ENCODE data around the gene SMIM10.
A peak's percentile ranks its signal among the peaks of the same experiment; 100 is the strongest.
"Not testable (repeated sequence)": the region's sequence is repeated elsewhere in the genome, so short reads cannot be mapped to it uniquely, and the experiment has no call there.

SMIM10 gene

DNA sequence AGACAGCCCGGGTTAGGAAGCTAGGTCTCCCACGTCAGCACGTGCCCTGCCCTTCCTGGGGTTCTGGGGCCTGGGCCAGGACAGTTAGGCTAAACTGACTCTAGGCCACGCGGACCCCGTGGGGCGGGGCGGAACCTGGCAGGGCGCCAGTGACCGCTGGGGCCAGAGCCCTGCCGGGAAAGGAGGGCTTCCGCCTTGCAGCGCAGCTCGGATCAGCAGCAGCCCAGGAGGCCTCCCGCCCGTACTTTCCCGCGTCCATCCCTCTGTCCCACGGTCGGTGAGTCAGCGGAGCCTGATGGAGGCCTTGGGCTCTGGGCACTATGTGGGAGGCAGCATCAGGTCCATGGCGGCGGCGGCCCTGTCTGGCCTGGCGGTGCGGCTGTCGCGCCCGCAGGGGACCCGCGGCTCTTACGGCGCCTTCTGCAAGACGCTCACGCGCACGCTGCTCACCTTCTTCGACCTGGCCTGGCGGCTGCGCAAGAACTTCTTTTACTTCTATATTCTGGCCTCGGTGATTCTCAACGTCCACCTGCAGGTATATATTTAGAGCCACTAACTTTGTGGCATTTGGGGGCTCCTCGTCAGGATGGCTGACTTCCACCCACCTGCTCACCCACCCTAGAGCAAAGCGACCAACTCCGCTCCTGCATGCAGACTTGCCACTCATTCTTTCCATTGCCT lies at the start of gene SMIM10:
TSS of gene SMIM10 (plus strand) at position 191 of the 681 bp plus-strand sequence. CDS start at position 296, 105 bp downstream.
- DNase-seq (ENCODE audit: low read depth, low spot score) = no peak

DNA sequence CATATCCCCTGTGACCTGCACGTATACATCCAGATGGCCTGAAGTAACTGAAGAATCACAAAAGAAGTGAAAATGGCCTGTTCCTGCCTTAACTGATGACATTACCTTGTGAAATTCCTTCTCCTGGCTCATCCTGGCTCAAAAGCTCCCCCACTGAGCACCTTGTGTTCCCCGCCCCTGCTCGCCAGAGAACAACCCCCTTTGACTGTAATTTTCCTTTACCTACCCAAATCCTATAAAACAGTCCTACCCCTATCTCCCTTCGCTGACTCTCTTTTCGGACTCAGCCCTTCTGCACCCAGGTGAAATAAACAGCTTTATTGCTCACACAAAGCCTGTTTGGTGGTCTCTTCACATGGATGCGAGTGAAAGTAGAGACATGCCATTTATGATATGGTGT lies 44.4 kb upstream of the SMIM10 start:
- not testable (repeated sequence) for DNase-seq (ENCODE audit: low read depth, low spot score)

DNA sequence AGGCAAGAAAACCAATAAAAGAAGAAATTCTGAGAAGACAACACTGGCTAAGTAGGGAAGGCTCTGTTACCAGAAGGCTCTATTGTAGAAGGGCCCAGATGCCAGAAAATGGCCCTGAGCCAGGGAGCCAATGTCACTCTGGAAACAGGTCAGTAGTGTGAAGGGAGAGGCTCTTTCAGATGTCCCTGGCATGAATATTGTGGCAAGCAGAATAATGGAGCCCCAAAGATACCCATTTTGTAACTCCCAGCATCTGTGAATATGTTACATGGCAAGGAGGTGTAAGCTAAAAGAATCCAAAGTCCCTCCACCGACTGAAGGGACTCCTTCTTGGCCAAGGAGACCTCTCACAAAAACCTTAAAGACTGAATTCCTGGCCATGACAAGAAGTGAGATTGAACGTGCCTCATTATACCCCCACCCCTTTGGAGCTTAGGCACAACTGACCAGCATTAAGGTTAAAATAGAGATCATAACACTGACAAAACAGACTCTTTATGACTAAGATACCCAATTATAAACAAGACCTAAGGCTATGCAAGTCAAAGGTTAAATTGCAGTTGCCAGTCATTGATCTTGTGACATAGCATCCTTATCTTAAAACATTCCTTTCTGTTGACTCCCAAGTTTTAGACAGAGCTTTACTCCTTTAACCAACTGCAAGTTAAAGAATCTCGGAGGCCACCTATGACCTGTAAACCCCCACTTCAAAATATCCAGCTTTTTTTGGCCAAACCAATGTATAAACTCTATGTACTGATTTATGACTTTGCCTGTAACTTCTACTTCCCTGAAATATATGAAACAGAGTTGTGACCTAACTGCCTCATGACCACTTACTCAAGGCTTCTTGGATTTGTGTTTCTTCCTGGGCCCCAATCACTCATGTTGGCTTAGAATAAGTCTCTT lies 42.2 kb upstream of the SMIM10 start:
- DNase-seq (ENCODE audit: low read depth, low spot score) = no peak

DNA sequence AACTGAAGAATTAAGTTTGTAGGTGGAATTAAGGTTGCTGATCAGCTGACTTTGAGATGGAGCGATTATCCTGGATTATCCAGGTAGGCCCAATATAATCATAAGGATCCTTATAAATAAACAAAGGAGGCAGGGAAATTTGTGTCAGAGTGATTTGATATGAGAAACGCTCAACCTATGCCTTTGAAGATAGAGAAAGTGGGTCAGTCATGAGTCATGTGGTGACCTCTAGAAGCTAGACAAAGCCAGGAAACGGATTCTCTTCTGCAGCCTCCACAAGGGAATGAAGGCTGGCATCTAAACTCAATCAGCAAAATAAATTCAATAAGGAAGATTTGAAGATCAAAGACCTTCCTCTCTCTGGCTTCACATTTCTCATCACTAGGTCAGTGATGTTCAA lies 41.5 kb upstream of the SMIM10 start:
- no peak for DNase-seq (ENCODE audit: low read depth, low spot score)

DNA sequence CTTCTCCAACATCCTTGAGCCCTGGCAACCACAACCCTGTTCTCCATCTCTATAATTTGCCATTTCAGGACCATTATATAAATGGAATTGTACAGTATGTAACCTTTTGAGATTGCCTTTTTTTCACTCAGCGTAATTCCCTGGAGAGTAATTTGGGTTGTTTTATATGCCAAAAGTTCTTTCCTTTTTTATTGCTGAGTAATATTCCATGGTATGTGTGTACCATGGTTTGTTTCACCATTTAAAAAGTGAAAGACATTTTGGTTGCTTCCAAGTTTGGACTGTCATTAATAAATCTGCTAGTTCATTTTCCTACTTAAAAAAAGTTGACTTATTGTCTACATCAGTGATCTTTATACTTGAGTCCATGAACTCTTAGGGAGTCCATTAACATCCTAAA lies 33.0 kb upstream of the SMIM10 start:
- no peak for DNase-seq (ENCODE audit: low read depth, low spot score)

DNA sequence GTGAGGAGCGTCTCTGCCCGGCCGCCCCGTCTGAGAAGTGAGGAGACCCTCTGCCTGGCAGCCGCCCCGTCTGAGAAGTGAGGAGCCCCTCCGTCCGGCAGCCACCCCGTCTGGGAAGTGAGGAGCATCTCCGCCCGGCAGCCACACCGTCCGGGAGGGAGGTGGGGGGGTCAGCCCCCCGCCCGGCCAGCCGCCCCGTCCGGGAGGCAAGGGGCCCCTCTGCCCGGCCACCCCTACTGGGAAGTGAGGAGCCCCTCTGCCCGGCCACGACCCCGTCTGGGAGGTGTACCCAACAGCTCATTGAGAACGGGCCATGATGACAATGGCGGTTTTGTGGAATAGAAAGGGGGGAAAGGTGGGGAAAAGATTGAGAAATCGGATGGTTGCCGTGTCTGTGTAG lies 30.4 kb upstream of the SMIM10 start:
- not testable (repeated sequence) for DNase-seq (ENCODE audit: low read depth, low spot score)

DNA sequence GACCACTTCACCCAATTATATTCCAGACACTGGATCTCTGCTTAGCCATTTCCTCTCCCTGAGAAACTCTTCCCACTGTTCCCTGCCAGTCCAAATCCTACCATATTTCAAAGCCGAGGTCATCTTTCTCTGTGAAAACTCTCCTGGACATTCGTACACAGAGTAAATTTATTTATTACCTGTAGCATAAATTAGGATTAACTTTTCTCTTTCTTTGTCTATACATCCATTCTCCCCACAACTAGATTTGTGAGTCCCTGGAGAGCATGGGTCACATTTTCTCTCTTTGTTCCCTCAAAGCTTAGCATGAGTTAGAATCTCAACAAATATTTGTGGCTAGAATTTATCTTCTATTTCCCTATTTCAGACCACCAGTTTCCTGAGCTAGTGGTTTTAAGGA lies 27.8 kb upstream of the SMIM10 start:
- no peak for DNase-seq (ENCODE audit: low read depth, low spot score)

DNA sequence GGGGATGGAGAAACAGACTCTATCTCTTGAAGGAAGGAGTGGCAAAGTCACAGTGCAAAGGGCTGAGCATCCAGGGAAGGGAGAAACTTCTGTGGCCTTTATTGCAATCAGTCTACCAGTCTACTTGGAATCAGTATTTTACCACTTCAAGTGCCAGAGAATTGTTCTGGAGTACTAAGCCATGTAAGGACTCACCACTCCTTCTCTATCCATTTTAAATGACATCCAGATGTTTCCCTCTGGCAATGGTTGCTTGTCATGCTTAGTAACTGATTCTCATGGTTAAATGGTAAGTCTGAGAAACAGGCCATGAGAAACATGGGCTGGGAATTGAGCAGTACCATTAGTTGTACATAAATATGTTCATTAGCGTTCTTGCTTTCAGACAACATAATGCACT lies 21.1 kb upstream of the SMIM10 start:
- no peak for DNase-seq (ENCODE audit: low read depth, low spot score)

DNA sequence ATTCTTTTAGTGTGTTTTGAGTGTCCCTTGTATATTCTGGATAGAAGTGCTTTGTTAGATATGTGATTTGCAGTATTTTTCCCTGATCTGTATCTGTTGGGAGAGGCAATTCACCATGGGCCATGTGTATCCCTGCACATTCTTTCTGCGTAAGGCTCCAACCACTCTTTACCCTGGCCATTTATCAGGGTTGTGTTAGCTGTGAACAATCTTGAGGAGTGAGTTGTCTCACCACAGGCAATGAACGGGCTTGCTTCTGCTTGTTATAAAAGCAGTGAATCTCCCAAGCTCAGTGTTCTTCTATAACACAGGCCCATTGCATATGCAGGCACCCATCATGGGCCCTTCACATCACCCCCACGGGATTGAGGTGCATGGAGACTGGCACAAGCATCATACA lies 18.9 kb upstream of the SMIM10 start:
- DNase-seq (ENCODE audit: low read depth, low spot score) = no peak

DNA sequence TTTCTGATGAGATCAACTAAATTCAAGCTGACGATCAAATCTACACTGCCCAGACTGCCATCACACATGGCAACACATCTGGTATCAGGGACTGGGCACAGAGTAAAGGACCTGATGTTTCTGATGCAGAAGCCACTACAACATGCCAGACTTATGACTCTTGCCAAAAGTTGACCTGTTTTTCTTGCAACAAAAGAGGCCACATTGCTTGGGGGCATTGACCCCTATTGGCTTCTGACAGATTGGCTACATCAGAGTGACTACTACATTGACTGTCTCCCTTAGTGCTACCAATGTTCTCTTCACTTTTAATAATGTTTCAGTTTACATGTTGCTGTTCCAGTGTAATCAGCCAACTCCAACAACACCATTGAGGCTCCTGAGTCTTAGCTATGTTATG lies 15.3 kb upstream of the SMIM10 start:
- no peak for DNase-seq (ENCODE audit: low read depth, low spot score)

DNA sequence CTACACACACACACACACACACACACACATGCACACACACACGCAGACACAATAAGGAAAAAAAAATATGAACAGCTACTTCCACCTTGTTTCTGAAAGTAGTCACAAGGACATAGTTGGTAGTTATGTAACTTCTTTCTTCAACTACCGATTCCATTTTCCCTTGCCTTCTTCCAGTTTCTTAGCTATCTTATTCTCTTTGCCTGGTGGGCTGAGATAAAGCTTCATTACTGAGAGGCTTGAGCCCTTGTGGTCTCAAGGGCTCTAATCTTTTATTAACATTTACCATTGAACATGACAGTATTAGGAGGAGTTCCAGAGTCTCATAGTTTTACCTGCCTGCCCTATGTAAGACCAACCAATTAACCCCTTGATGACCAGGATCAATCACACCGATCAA lies 8.9 kb upstream of the SMIM10 start:
- no peak for DNase-seq (ENCODE audit: low read depth, low spot score)

DNA sequence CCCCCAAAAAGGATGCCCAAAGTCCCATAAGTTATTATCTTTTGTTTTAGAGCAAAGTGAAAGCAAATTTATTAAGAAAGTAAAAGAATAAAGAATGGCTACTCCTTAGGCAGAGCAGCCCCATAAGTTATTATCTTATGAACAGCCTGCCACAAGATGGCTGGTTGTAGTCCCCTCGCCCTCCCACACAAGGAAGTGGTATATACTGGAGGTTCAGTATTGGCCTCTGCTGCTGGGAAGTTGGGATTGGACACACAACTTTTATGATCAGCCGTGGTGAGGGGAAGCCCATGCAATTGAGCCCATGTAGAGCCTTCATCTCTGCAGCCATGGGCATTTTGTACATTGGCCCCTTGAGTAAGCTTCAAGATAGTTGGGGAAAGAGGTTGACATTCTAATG lies 8.0 kb upstream of the SMIM10 start:
- DNase-seq (ENCODE audit: low read depth, low spot score) = no peak

DNA sequence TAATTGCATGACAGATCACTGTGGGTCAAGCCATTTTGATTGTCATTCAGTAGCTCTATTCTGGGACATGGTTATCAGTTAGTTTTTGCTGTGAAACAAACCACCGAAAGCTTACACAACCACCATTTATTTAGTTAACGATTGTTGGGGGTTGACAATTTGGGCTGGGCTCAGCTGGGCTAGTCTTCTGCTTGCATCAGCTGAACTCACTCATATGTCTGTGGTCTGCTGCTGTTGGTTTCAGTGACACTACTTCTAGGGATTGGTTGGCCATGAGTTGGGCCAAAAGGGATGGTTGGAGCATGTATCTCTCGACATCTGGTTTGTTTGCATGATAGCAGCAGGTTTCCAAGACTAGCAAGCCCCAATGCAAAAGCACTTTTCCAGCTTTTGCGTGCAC lies 5.3 kb upstream of the SMIM10 start:
- no peak for DNase-seq (ENCODE audit: low read depth, low spot score)

DNA sequence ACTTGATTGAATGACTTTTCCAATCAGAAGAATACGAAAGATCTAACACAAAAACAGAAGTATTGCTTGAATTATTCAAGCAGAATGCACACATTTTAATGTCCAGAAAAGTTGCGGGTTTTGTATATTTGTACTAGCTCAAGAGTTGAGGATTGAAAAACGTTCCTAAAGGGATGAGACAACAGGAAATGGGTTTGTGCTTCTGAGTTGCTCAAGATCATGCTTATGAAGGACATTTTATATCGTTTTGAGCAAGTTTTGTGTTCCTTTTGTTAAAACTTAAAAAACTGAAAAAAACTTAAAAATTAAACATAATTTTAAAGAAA lies 353 bp upstream of the SMIM10 start:
- DNase-seq (ENCODE audit: low read depth, low spot score) = no peak

DNA sequence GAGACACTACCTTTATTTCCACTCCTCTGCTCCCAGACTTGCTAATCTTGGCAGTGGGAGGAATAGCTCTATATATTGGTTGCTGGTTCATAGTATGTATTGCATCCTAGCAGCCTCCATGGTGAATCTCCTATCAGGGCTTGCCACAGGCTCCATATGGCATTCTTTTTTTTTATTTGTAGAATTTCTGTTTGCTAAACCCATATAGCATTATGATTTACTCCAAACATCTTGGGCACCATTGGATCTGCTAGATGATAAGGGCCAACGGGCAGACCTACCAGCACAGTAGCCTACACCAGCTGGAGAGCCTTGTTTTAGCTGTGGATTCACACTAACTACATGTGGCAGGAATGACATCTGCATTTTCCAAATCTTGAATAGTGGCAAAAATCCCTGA lies 6.9 kb downstream of the SMIM10 start:
- no peak for DNase-seq (ENCODE audit: low read depth, low spot score)

DNA sequence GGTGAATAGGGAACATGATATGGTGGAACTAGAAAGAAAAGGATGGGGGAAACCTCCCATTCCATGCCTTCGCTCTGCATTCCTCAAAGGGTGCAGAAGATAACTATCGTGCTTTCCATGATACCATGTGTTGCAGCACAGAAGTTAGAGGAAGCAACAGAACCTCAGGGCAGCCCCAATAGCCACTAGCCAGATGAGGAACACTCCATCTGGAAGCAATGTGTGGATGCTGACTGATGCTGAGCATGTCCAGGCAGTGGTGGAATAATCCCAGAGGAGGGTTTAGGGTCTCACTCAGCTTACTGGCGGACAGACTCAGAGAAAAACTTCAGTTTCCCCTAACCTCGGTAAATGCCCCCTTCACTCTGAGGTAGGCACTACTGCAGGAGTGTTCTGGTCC lies 7.5 kb downstream of the SMIM10 start:
- no peak for DNase-seq (ENCODE audit: low read depth, low spot score)

DNA sequence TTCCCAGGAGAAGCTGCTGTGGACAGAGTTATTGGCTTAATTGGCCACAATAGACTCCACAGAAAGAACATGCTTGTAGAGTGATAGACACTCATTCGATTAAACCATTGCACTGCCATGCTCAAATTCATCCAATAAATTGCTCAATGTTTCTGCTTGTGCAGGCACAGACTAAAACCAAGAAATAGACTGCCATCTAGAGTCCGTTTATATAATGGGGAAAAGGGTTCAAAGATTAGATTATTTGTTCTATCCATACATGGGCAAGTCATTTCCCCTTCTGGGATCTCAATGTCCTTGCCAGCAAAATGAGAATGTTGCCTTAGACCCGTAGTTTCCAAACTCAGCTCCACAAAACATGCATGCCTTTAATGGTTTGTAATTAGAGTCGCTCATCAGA lies 8.7 kb downstream of the SMIM10 start:
- DNase-seq (ENCODE audit: low read depth, low spot score) = no peak

DNA sequence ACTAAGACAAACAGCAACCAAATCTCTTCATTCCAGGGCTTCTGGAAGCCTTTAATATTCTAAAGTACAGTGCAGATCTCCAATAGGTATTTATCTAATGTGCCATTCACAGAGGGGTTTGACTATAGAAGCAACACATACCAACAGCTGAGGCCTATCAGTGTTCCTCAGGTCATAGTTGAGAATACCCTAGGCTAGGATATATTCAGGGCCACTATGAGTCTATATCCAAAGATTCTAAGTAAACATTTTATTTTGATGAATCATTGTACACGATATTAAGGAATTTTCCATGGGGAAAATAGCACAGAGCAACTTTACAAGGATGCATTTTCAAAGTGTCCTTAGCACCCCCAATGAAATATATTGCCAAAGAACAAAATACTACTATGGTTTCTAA lies 9.7 kb downstream of the SMIM10 start:
- DNase-seq (ENCODE audit: low read depth, low spot score) = no peak

DNA sequence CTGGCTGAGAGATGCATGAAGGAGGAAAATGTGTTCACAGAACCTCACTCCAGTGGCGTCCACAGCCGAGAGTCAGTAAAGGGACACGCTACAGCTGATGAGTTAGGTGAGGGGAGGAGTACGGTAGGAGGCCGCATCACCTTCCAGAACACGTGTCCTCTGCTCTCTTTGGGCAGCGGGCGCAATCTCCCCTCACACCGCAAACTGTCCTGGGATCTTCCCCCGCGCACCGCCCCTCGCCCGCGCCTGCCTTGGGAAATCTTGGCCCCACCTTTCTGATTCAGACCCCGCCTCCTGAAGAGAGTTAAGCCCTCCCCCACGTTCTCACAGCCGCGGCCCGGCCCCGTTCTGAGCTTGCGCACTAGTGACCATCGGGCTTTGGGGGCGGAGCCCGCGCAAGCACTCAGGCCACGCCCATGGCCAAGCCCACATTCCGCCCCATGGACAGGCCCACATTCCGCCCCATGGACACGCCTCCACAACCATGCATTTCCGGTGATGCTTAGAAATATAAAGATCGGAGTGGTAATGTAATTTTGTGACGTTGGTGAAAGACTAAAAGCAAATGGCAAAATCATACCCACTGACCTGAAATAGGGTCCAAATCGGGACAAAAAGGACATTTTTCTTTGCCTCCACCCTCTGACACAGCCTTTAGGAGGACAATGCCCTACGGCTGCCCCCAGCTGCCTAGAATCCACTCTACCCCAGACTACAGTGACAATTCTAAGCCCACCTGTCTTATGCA lies 13.3 kb downstream of the SMIM10 start:
- DNase-seq (ENCODE audit: low read depth, low spot score) = peak; percentile 56

DNA sequence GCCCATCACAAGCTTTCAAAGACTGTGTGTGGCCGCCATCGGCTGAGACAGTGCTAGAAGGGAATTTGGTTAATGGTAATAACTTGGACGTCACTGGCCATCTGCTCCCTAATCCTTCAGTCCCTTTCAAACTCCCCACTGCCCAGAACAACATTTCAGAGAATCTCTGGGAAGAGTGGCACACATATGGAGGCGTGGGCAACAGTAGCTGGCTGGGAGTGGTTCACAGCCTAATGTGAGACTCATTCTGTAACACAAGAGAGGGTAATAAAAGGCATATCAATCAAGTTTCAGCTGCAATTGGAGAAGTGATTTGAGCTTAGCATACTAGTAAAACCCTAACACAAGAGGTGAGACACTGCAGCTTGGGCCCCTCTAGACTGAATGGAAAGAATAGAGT lies 15.4 kb downstream of the SMIM10 start:
- no peak for DNase-seq (ENCODE audit: low read depth, low spot score)

DNA sequence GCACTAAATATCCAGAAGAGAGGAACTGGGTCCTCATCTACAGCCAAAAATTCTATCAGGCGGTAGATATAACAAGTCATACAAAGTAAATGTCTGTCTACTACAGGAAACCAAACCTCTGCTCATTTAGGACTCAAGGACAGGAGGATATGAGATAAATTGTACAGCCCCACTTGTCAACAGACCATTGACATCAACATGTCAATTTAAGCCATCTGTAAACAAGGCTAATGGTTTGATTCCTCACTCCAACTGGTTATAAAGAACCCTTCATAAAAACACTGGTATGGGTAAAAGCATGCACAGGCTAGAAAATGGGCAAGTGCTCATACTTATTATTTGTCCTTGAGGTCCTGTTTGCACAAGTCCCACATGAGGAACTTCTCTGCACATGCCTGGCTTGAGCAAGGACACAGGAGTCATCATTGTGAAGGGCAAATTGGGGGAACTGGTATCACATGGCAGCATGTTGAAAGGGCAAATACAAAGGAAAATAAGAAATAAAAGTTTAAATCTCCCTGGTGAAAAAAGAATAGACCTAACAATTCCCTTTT lies 18.3 kb downstream of the SMIM10 start:
- DNase-seq (ENCODE audit: low read depth, low spot score) = no peak

DNA sequence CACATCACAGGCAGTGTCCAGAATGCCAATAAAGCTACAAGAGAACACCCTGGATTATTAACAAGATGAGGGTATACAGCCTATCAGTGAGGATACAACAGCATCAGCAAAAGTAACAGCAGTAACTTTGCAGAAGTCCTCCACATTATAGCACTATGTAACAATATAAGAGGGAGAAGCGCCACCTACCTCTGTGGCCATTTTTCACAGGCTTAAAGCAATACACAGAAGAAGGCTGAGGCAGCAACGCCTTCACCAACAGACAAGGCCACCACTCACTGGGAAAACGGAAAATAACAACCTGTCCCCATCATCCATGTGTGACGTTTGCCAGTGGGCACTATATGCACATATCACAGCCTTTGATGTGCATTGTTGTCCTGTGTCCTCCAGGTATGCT lies 19.0 kb downstream of the SMIM10 start:
- DNase-seq (ENCODE audit: low read depth, low spot score) = no peak

All from activated CD4-positive, CD25-positive, alpha-beta regulatory T cell treated with anti-CD3 and anti-CD28 coated beads, Interleukin-2, amount 50 U/mL, for 16 hours (primary cell).